Activated effector memory CD4-positive, alpha-beta T cell treated with anti-CD3 and anti-CD28 coated beads, Interleukin-2, amount 50 U/mL, for 16 hours (primary cell): ENCODE results near the gene EPHA10.
"Not testable (repeated sequence)": the region's sequence is repeated elsewhere in the genome, so short reads cannot be mapped to it uniquely, and the experiment has no call there.

Experiments
- DNase-seq: peaks from one replicate; pipeline ENCODE4 v3.0.0-alpha.2; 2020

The EPHA10 gene

DNA sequence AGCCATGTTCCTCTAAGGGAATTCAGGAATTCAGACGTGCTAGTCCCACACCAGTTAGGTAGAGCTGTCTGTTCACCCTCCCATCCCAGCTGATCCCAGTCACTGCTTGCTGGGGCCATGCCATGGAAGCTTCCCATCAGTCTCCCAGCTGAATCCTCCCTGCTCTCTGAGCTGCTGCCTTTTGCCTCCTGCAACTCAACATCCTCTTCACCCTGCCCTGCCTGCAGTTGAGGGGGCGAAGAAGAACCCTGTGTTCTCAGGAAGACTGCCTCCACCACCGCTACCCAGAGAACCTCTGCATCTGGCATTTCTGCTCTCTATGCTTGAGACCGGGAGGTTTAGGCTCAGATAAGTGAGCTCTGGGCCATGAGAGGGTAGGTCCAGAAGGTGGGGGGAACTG, 56.4 kb downstream of the EPHA10 start:
- no peak for DNase-seq

DNA sequence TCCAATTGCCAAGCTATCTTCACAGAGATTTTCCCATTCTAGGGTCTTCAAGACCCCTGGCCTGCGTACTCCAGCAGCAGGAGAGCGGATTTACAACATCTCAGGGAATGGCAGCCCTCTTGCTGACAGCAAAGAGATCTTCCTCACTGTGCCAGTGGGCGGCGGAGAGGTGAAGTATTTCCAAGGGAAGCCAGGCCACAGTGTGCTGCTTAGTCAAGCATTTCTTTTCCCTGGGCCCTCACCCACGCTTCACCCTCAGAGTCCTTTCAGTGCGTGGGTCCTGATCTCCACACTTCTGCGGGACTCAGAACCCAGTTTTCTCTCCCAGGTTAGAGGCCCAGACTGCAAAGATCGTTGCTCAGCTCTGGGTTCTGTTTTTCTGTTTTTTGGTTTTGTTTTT, 59.5 kb downstream of the EPHA10 start:
- no peak for DNase-seq

DNA sequence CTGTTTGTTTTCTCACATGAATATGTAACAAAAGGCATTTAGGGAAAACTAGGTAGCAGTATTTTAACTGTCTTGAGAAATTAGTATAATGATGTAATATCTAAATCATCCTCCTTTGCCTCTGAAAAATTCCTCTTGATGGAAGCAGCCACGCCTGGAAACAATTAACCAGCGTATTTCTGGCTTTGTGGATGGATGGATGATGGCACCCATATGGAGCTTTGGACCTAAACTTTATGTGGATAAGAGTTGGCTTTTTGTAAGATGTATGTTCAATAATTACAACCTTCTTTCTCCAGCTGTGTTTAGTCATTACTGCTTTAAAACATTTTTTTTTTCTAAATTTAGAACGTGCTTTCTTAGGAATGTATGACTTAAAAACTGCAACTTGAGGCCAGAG, 60.0 kb downstream of the EPHA10 start:
- no peak for DNase-seq

DNA sequence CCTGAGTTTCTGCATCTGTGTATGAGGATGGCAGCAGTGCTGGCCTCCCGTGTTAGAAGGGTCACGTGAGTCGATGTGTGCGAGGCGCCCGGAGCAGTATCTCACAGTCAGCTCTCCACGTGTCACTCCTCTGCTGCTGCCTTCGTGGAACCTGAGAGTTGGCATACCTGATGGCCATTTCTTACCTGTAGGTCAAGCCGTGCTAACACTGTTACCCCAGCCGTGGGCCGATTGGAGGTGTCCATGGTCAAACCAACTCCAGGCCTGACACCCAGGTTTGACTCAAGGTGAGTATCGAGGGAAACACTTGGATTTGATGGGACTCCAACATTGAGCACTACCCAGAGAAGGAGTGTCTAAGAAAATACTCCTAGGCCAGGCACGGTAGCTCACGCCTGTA, 61.9 kb downstream of the EPHA10 start:
- DNase-seq: no peak

DNA sequence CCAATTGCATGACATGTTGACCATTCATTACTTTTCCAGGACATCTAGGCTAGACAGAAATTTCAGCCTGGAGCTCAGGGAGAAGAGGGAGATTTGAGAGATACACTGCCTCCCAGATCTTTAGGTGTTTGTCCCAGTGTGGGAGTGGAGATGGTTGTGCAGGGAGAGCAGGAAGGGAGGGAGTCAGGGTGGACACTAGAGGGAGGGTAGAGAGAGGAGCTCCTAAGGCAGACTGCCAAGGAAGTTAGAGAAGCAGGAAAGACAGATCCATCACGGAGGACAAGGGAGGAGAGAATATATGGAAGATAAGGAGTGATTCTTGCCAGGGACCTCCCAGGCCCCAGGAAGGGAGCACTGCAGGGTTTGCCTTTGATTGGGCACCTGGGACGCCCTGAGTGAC, 63.9 kb downstream of the EPHA10 start:
- DNase-seq: no peak

DNA sequence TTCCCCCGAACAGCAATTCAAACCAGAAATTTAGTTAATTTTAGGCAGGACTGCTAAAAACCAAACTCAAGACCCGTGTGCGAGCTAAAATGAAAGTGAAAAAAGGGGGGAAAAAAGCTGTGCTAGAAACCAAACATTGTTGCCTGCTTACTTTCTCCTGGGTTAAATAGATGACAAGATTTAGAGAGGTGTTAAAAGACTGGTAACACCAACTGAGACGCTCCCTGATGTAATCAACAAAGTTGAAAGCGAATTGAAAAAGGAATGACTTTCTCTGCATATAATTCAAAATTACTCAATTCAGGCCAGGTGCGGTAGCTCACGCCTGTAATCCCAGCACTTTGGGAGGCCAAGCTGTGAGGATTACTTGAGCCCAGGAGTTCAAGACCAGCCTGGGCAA, 65.8 kb downstream of the EPHA10 start:
- no peak for DNase-seq

DNA sequence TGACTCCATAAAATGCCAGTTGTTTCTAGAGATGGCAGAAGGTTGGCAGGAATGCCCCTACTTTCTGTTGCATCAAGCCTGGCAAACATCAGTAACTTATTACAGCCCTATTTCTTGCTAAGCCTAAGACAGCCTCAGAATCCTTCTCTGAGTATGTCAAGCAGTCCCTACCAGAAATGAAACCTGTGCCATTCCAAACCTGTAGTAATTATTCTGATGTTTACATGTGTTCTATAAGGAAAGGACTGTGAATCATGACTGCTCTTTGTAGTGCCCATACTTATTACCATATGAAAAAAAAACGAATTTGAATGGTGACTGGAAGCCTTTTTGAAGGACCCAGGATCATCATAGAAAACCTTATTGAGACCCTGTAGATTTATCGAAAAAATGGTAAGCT, 67.2 kb downstream of the EPHA10 start:
- no peak for DNase-seq

DNA sequence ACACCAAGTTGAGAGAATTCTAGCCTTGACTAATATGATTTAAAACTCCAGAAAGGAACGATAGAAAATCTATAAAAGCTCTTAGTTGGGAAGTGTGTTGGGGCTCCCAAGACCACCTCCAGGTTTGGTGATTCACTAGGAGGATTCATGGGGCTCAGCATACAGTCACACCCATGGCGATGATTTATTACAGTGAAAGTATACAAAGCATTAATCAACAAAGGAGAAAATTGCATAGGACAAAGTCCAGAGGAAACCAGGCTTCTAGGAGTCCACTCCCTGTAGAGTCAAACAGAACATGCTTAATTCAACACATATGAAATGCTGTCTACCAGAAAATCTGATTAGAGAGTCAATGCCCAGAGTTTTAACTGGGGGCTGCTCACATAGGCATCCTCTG, 67.8 kb downstream of the EPHA10 start:
- no peak for DNase-seq

DNA sequence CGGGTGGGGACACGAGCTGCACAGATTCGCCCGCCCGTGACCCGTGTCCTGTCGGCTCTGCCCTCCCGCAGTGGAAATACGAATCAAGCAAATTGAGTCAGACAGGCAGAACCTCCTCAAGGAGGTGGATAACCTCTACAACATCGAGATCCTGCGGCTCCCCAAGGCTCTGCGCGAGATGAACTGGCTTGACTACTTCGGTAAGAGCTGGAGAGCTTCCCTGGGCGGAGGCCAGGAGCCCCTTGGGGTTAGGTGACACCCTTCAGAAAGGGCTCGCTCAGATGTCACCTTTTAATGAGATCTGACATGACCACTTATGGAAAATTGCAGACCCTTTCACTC, 72.1 kb downstream of the EPHA10 start:
- no peak for DNase-seq

DNA sequence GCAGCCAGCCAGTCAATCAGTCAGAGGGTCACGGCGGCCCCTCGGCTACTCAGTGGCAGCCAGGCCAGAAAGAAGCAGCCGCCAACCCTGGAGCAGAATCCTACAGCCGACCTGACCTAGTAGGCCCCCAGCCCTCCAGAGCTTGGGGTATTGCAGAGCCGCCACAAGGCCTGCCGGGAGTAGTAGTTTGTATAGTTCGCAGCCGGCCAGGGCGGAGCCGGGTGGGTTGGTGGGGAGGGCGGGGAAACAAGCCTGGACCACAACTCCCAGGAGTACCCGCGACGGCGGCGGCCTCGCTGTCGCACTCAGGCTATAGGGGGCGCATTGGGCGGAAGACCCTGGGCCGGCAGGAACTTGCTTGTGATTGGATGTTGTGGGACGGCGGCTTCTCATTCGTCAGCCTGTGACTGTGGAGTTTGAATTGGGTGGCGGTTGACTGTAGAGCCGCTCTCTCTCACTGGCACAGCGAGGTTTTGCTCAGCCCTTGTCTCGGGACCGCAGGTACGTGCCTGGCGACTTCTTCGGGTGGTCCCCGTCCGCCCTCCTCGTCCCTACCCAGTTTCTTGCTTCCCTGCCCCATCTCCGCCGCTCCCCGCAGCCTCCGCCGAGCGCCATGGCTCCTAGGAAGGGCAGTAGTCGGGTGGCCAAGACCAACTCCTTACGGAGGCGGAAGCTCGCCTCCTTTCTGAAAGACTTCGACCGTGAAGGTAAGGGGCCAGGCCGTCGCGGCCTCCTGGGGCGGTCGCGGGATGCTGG, 72.7 kb downstream of the EPHA10 start, which contains the start of gene CDCA8:
CDCA8 (plus strand) TSS at position 439 of the 756 bp plus-strand sequence; CDS start at position 614, 175 bp downstream.
- peak; percentile 100 for DNase-seq

DNA sequence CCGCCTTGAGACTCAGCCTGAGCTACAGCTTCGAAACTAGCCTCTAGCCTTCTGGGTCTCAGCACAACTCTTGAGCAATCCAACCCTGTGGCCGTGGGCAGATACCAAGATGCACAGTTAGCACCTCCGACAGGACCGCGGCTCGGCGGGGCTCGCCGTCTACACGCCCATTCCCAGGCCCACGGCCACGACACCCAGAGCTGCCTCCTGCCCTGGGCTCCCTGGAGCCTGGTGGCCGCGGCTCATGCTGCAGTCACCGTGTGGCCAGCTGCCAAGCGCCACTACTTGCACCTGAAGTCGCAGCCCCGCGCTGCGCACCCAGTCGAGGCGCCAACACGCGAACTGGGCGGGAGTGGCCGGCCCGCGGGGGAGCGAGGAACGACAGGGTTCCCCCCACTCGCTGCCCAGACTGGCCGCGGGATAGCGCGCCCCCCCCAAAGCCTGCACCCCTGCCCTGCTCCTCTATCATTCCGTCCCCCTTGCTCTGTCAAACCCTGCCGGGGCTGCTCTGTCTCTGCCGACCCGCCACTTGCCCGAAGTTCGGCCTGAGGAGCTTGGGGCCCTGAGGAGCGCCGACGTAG, 73.3 kb downstream of the EPHA10 start:
- peak; percentile 71 for DNase-seq

DNA sequence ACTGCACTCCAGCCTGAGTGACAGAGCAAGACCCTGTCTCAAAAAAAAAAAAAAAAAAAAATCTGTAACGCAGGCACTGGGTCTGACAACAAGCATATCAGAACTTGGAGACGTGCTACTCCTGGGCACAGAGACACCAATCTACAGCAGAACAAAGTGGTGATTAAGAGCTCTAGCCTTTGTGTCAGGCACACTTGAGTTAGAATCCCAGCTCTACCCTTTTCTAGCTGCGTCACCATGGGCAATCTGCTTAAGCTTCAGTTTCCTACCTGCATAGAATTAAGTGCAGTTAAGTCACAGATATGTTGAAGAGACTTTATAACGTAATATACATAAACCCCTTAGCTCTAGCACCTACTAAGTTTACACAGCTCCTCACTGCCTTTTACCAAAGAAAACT, 76.0 kb downstream of the EPHA10 start:
- DNase-seq: no peak

DNA sequence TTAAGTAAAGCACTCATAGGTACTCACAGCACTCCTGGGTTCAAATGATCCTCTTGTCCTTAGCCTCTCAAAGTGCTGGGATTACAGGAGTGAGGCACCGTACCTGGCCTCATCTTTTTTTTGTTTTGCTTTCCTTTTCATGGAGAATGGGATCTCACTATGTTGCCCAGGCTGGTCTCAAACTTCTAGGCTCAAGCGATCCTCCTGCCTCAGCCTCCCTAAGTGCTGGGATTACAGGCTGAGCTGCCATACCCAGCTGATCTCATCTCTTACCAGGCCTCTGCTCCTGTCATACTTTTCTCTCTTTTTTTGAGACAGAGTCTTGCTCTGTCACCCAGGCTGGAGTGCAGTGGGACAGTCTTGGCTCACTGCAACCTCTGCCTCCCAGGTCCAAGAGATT, 77.2 kb downstream of the EPHA10 start:
- DNase-seq: not testable (repeated sequence)

DNA sequence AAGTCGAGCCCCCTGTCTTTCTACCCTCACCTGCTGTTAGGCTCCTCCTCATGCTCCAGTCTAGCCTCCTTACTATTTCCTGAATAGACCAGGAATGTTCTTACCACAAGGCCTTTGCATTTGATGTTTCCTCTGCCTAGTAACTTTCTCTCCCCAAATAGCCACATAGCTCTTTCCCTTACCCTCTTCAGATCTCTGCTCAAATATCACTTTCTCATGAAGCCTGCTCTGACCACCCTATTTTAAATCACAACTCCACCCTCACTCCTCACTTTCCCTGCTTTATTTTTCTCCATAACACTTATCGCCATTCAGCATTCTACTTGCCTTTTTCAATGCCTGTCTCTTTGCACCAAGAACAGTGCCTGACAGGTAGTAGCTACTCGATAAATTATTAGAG, 79.2 kb downstream of the EPHA10 start:
- no peak for DNase-seq

DNA sequence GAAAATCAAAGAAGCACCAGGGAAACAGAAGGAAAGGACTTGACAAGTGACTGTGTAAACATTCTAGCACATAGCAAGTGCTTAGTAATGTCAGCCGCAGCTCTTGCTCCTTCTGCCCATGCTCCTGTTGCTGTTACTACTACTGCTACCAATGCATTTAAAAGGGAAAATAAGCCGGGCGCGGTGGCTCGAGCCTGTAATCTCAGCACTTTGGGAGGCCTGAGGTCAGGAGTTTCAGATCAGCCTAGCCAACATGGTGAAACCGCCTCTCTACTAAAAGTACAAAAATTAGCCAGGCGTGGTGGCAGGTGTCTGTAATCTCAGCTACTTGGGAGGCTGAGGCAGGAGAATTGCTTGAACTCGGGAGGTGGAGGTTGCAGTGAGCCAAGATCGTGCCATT, 80.7 kb downstream of the EPHA10 start:
- DNase-seq: not testable (repeated sequence)

DNA sequence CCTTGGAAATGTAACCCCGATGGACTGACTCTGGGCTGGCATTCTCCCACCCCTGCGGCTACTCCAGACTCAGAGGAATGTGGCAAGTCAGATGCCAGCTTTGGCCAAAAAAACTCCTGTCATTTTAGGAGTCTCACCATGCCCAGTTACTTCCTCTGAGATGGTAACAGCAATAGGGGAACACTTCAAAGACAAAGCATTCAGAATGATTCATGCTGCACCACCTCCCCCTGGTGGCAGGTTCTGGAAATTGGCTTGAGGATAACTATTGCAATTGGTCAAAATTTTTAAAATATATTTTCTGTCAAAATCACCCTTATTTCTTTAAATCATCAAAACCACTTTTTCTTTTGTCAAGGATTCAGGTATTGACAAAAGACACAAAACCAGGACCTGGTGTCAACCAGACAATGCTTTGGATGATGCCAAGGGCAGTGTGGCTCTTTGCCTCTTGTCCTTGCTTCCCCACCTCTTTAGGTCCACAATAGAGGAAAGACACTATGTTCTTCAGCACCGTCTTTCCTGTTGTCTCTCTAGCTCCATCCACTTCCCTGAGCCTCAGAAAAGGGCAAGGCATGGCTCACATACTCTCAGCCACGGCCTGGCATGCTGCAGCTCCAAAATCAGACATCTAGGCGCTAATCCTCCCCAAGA, 82.5 kb downstream of the EPHA10 start:
- DNase-seq: peak; percentile 91

DNA sequence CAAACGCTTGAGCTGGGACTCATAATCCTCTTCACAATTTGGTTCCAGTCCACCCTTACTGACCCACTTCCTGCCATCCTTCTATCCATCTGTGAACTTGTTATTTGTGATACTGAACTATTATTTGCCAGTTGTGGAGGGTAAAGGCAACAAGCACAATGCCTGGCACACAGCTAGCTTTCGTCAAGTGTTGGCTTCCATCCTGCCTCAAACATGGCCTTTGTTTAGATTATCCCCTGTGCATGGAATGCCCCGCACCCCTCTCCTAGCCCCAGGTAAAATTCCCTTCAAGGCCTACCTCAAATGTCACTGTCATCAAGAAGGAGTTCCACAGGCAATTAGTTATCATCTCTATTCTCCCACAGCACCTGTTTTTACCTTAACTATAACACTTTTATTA, 84.0 kb downstream of the EPHA10 start:
- peak; percentile 25 for DNase-seq

DNA sequence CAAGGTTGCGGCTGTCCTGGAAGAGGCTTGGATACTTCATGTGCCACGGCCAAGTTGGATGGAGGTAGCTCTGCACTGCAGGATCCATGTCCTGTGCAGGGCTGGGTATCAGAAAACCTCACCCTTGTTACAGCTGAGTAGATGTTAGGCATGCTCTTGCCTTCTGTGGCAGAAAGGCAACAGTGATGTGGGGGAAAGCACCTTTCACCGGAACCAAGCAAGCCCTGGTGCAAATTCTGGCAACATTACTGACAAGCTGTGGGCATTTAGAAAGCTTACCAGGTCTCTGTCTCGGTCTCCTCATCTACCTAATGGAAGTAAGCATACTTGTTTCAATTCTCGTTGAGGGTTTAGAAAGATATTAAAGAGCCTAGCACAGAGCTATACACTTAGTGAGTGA, 87.1 kb downstream of the EPHA10 start:
- peak; percentile 16 for DNase-seq

DNA sequence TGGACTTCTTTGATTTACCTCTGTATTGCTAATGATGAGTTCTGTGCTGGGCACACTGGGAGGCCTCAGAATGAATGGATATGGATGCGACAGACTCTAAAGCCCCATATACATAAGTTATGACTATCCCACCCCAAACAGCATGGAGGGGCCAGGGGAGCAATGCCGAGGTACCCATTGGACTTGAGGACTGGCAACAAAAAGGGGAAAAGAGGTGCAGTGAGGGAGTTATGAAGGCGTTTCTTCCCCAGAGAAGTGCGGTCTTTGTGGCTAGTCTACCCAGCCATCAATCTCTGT, 87.8 kb downstream of the EPHA10 start:
- peak; percentile 19 for DNase-seq

DNA sequence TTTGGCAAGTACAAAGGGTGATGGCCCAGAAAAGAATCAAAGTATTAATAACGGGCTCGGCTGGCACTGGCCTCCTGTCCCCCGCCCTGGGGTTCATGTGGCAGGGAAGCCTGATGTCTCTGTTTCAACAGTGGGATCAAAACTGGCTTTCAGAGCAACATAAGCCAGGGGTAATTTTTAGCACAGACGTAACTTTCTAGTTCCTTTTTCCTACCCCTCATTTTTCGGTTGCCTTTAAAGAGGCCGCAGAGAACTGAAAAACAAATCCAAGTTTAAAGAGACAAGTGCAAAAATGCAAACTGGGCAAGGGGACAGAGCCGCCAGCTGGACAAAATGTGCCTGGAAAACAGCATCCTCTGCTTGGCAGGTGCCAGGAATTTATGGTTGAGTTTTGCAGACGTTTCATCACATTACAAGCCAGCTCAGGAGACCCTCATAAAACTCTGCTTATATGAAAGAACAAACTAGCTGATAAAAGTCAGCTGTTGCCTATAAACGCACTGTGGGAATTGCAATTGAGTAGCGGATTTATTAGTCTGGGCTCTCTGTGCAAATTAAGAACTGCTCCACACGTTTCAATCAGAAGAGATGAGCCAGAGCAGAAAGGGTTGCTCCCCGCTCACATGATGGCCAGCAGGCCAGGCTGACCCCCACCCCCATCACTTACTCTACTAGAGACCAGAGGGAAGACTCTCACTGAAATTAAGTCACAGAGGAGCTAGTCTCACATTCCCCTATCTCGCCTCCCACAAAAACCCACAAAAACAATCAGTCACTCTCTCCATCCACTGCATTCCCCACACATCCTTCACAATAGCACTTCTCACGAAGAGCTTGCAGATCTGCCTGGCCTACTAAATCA, 88.4 kb downstream of the EPHA10 start:
- no peak for DNase-seq

DNA sequence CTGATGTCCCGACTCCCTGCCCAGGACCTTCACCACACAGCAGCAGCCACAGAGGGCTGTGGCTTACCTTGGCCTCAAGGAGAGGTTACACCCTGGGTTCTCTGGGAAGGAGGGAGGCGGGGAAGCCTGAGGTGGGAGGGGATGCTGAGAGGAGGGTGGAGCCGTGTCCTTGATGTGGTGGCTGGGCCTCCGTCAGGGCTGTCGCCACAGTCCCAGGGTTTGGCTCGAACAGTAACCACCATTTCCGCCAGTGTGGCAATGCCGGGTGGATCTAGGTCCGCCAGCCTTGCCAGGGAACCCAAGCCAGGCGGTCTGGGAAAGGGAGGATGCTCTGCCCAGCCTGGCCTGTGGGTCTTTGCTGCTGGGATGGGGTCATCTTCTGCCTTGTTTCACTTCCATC, 91.0 kb downstream of the EPHA10 start:
- peak; percentile 85 for DNase-seq

DNA sequence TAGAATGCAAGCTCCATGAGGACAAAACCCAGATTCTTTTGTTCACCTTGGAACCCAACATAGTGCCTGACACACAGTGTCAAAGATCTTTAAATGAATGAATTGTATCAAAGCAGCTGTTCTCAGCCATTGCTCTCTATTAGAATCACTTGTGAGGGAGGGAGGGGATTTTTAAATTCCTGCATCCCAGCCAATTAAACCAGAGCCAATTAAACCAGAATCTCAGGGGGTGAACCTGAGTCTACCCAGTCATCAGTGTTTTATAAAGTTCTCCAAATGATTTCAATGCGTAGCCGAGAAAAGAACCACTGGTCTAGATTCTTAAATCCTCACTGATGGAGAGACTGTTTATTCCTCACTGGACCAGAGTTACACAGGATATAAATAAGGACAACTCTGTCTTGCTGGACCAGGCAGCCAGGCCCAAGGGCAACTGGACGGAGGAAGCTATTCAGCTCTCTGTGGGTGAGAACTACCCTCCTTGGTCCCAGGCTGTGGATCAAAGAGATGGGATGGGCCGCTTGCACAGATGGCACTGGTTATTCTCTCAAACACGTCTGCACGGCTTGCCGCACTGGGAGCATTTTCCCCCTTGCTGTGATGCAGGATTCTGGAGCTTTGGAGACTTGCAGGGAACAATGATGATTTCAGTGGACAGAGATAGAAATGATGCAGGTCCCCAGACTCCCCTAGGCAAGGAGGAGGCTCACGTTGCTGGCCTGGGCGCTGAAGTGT, 92.6 kb downstream of the EPHA10 start:
- no peak for DNase-seq

DNA sequence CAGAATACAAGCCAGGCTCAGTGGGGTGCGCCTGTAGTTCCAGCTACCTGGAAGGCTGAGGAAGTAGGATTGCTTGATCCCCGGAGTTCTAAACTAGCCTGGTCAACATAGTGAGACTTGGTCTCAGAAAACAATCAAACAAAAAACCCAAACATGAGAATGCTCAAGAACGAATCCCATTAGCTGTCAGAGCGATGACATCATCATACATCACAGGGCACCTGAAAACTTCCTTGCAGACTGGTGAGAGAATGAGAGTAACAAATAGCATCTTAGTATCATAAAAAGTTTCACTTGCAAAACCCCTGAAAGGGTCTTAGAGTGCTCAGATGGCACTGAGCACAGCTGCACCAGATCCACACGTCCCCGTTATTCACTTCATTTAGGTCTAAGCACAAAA, 93.7 kb downstream of the EPHA10 start:
- no peak for DNase-seq
